HG03378 (cell line): ENCODE data around the gene E2F4.

ENCODE experiments used
- ATAC-seq: cut with Tn5 transposase; IDR thresholded peaks from one replicate; pipeline ENCODE4 v1.9.1; 2021; ENCODE audit warnings: mild to moderate bottlenecking, moderate library complexity; ENCODE audit not compliant: unreplicated experiment

The E2F4 gene

GRCh38 chr16:67230809-67231660, 39.1 kb downstream of the E2F4 start:
- no peak for ATAC-seq

DNA sequence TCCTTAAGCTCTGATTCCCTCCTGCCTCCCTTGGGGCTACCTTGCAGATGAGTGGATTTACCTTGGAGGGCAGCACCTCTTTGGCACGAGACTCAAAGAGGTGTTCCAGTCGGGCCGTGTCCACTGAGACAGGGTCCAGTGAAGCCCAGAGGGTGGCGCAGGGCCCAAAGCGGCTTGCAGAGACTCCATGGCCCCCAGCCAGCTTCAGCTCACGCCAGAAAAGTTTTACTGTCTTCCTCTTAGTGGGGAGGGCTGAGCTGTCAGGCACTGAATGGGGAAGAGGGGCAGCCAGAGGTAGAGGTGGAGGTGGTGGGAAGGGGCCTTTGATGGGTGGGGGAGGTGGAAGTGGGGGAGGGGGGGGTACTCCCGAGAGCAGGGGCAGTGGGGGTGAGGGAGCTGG, 41.6 kb downstream of the E2F4 start:
- ATAC-seq = no peak

GRCh38 chr16:67234180-67234597, 42.2 kb downstream of the E2F4 start:
- no peak for ATAC-seq

- ATAC-seq = no peak
These were observed 44.0 kb downstream of the E2F4 start for GRCh38 chr16:67235816-67236562.

GRCh38 chr16:67236563-67237395, 44.8 kb downstream of the E2F4 start:
- no peak for ATAC-seq

DNA sequence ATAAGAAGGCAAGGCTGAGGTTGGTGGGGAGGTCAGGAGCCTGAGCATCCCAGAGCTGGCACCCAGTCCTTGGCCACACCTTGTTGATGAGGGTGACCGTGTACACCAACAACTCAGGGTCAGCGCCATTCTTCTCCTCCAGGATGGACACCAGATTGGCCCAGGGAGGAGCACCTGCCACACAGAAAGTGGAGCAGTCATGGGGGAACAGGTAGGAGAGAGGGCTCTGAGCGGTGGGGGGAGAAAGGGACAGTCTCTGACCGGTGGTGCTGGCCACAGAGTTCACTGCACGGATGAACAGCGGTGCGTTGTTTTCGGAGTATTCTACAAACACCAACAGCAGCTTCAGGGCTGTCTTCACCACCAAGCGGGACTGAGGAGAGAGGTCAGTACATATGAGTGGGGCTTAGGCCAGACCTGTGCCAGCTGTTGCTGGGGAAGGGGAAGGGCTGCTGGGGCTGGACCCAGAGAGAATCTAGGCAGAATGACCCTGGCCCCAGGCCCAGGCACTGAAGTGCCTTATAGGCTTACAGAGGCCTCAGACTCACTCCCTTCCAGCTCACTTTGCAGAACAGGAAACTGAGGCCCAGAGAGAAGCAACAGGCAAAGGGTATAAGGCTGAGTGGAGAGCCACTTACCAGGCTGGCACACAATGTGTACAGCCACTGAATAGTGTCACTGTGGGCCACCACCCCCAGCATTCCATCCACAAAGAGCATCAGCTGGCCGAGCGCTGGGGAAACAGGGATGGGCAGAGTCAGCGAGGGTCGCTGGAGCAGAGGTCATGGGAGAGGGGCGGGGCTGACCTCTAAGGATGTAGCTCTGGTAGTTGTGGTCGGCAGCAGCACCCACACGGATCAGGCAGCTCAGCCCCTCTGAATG, 45.7 kb downstream of the E2F4 start:
- ATAC-seq = no peak

DNA sequence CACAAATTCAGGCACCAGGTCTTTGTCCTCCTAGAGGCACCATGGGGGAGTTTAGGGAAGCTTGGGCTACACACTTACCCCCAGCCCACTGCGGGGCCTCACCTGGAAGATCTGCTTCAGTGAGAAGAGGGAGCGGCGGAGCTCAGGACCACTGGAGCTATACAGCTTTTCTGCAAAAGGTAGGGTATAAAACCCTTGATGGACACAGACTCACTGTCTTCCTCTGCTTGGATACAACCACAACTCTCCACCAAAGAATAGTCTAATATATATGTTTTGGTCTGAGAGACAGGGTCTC, 46.3 kb downstream of the E2F4 start:
- no peak for ATAC-seq

DNA sequence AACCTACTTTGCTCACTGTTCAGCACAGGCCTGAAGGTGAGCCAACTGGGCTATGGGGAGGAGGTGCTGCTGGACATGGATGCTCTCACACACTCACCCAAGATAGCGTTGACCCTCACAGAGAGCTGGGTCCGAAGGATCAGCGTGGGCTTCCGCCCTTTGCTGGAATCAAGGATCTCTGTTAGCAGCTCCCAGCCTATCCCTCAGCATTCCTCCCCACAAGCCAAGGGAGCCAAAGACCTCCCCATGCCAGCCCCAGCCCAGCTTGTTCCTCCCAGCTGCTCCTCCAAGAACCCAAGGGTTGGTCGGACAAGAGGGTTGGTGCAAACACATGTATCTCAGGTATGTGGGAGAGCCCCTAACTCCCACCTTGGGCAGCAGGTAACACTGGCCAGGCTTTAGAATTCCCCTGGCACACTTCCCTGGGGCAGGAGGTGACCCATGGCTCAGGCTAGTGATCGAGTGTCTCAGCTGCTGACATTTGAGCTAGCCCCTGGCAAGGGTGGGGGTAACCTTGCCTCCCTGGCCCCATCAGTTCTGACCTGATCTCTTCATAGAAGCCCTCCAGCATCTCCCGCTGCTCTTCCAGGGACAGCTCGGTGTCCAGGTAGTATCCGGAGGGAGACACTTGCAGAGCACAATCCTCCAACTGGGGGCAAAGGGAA, 47.0 kb downstream of the E2F4 start:
- ATAC-seq = no peak

DNA sequence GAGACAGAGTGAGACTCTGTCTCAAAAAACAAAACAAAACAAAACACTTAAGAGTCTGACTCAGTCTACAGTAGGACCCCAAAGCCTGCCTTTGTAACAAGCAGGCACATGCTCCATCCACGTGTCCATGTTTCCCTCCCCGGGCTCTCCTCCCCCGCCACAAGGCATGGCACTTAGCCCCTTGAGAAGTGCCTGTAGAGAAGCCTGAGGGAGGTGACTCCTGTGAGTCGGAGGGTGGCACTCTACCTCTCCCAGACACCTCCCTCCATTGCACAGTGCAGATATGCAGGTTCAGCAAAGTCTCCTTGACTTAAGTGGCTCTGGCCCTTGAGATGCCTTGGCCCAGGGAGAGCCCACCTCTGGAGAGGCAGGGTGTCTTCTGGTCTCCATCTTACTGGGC, 48.6 kb downstream of the E2F4 start:
- no peak for ATAC-seq

GRCh38 chr16:67241008-67241900, 49.3 kb downstream of the E2F4 start:
- ATAC-seq = no peak

DNA sequence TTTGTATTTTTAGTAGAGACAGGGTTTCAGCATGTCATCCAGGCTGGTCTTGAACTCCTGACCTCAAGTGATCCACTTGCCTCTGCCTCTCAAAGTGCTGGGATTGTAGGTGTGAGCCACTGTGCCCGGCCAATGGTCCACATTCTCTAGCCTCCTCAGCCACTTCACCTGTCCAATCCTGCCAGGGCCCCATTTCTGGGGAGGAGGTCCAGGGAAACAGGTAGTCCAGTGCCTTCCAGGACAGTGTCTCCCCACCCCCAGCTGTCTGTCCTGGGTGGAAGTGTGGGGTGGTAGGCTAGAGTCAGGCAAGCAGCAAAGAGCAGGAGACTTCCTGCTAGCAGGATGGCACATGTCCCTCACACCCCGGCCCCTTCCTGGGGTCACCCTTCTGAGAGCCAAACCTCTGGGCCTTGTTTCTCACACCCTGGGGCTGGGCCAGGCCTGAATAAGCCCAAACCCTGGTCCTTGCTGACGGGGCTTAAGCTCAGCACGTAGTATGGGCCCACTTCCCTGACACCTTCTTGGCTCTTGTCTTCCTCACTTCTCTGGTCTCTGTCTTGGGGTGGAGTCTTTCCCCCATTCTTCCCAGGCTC, 50.3 kb downstream of the E2F4 start:
- ATAC-seq = no peak

DNA sequence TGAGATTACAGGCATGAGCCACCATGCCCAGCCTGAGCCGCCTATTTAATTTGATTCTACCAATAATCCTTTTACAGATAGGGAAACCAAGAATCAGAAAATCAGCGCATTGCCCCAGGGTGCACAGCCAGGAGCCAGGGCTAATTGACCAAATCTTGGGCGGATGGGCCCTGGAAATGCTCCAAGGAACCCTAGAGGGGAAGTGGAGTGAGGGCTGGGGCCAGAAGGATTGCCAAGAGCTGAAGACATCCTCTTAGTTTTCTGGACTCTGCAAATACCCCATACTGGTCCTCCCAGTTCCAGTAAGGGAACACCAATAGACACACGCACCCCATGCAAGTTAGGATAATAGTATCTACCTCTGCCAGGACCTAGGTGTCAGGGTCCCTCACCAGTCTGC, 51.5 kb downstream of the E2F4 start:
- ATAC-seq = no peak

GRCh38 chr16:67244387-67245185, 52.6 kb downstream of the E2F4 start:
- peak; percentile 55 for ATAC-seq

DNA sequence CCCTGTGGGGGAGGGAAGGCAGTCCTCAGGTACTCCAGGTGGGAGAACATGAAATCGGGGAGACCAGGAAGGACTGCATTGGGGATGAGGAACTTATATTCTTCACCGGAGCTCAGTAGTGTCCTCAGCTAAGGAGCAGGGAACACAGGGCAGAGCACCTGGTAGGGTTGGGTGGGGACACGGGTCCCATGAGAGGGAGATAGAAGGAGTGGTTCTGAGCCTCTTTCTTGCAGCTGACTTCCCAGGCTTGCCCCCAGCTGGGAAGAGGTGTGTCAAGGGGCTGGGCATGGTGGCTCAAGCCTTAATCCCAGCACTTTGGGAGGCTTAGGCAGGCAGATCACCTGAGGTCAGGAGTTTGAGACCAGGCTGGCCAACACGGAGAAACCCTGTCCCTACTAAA, 53.2 kb downstream of the E2F4 start:
- ATAC-seq = no peak

DNA sequence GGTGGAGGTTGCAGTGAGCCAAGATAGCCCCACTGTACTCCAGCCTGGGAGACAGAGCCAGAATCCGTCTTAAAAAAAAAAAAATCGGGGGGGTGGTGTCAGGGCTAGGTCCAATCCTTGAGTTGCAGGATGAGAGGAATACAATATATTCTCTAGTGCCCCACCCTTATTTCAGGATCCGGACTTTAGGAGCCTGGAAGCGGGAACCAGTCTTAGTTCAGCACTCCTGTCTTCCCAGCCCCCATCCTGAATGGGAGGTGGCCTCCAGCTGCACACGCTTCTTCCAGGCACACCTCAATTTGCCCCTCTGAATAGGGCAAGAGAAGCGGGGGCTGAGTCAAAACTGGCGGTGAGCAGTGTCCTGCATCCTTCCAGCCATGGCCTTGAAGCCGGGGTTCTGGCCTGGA, 53.7 kb downstream of the E2F4 start:
- ATAC-seq = no peak

DNA sequence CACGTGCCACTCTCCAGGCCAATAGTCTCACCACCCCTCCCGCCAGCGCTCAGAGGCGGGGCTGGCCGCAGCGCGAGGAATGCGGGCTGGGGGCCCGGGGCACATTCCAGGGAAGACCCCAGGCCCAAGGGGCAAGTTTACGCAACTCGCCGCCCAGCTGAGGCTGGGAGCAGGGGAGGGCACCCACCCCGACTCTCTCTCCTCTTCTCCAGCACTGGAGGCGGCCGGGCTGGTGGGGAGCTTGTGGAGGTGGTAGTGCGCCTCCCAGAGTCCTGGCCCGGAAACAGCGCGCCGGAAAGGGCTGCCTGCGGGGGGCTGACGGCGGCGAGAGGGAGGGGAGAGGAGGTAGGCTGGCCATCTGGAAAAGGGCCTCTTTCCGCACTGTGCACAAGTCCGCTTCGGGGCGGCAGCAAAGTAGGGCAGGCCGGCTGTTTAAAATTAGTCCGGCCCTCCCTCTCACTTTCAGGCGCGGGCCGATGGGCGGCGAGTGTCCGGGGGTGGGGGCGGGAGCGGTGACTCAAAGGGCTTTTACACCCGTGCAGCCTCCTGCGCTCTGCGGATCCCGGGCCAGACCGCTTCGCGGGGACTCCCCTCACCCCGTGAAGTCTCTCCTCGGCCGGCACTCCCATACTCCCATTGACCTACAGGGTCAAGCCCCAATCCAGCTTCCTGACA, 54.3 kb downstream of the E2F4 start:
- ATAC-seq = no peak

- ATAC-seq = no peak
These were observed 54.8 kb downstream of the E2F4 start for GRCh38 chr16:67246756-67247191.
